Suppressor macrophage treated with lipopolysaccharide for 1 hour (primary cell): ENCODE measurements around the gene GASK1B.

Experiments
- DNase-seq, 3 donors: peaks; one replicate each; pipeline ENCODE4 v3.0.0-alpha.2; 2020 to 2022

Gene GASK1B

GRCh38 chr4:158182736-158183135 lies 9.9 kb upstream of the GASK1B start:
- DNase-seq: no peak

DNA sequence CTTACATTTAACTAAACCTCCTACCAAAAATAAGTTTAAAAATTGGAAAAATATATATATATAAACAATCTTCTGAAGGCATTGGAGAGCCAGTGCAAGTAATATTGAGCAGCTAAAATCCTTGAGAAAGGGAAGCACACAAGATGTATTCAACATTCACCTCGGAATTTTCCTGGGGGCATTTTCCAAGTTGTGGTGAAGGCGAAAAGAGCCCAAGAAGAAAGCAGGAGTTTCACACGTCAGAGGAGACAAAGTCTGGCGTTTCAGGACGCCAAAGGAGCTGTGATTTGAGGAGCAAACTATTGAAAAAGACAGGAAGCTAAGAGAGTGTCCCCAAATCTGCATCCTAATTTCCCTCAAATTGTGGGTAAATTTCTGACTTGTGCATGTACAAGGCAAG lies 9.1 kb upstream of the GASK1B start:
- DNase-seq: no peak

- no peak for DNase-seq
Measured at GRCh38 chr4:158179465-158179864, 6.6 kb upstream of the GASK1B start.

DNA sequence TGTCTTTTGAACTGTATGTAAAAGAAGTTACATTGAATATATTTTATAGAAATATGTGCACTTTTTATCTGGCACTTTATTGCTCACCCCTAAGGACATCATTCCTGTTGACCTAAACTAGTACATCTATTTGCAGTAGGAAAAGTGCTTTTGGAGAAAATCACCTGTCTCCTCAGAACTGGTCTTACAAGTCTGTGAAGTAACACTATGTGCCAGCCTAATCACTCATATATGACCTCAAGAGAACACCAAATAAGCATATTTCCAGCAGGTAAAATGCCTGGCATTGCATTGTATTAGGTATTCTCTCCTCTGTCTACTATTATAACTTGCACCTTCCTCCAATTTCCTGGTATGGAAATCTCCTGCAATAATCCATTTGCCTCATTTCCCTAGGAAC lies 4.0 kb upstream of the GASK1B start:
- DNase-seq: no peak

DNA sequence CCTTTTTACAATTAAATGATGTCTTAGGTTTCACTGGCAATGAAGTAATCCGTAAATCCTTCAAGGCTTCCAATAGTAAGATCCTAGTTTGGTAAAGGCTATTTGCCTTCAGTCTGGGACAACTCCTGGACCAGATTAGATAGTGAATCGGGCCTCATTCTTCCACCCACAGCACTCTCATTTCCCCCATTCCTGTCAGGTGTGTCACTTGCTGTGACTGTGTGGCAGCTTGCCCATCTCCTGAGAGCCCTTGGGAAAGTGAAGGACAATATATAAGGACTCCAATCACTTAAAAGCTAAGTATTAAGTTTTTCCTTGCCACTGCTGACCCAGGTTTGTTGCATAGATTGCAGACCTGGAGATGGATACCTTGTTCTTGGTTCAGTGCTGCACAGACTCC lies 3.3 kb upstream of the GASK1B start:
- no peak for DNase-seq

DNA sequence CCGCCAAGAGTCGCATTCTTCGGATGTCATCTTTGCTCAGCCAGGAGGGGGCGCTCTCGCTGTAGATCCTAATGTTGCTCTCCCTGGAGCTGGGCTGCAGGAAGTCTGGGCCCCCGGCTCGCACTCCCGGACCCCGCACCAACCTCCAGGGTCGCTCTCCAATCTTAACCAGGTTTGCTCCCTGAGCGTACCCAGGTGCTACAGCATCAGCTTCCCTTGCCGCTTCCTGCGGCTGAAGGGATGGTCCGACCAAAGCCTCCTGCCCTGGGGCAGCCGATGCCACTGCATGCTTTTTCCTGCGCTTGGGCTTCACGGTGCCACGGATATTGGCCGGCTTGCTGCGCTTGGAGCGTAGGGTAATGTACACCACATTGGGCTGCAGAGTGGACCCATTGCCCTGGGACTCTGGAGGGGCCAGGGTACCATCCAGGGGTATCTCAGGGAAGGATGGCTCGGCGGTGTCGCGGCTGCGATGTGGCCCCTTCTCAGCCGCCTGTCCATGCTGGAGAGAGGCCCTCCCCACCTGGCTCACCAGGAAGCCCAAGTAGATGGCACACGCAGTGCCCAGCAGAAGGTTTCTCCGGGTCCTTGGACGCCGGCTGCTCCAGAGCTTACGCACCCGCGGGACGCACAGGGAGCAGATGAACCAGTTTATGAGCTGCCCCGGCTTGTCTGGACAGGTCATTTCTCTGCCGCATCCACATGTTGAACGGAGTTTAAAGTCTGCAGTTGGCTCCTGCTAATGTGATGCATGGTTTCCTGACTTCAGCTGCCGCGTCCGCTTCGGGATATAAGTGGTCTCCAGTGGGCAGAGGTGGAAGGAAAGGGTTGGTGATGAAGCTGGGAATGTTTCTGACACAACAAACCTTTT lies 1.9 kb downstream of the GASK1B start:
- peak; percentile 88 to 93 (median 91) for DNase-seq

- DNase-seq: peak; percentile 33 to 49 (median 35)
Measured at GRCh38 chr4:158169931-158170690, 2.7 kb downstream of the GASK1B start.

- peak in 1 of 3 donors; percentile 23 for DNase-seq
Measured at GRCh38 chr4:158169506-158169905, 3.3 kb downstream of the GASK1B start.

- DNase-seq: no peak
Measured at GRCh38 chr4:158168606-158169005, 4.2 kb downstream of the GASK1B start.

GRCh38 chr4:158166701-158167100 lies 6.1 kb downstream of the GASK1B start:
- no peak for DNase-seq

DNA sequence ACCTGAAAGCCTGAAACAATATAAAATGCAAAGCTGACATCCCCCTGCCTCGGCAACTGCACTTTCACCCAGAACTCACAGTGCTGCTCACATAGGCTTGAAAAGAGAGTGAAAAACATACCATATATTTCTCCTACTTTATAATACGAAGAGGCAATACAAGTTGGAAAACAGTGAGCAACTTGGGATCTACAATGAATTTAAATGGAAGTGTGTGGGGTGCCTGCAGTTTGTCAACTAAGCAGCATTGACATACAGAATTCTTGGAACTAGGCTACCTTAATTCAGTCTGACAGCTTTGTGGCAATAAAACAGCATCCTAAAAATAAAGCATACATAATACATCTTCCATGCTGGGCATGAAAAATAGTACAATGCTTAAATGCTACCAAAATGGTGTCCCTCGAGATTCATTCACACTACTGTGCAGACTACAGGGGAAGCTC lies 8.0 kb downstream of the GASK1B start:
- no peak for DNase-seq

DNA sequence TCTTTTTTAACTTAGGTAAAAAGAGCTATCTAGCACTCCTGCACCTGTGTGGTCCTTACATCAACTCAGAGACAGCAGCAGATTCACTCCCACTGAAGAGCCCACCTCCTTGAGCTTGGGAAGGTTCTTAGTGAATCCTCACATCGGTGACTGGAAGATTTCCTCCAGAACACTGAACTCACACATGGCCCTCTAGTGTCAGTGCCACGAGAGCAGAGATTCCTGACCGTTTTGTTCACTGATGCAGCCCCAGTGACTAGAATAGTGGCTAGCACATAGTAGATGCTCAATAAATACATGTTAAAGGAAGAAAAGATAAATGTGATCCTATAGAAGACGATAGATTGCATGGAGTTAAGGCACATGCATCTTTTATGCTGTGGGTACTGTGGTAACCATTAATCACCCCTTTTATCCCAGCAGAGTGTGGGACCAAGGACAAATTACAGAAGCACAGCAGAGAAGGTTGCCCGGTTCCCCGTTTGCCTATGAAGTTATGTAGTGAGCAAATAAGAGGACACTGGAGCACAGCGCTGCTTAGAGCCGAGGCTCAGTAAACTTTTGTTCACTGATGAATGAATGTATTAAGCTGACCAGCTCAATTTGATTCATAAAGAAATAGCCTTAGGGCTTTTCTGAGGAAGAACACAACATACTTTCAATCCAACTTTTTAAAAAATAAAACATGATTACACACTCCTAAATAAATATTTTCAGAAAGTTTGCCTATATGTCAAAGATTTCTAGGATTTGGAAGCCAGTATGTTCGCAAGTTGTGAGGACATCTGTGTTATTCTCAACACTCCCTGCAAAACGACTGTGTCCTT lies 8.7 kb downstream of the GASK1B start:
- peak in 1 of 3 donors; percentile 24 for DNase-seq

DNA sequence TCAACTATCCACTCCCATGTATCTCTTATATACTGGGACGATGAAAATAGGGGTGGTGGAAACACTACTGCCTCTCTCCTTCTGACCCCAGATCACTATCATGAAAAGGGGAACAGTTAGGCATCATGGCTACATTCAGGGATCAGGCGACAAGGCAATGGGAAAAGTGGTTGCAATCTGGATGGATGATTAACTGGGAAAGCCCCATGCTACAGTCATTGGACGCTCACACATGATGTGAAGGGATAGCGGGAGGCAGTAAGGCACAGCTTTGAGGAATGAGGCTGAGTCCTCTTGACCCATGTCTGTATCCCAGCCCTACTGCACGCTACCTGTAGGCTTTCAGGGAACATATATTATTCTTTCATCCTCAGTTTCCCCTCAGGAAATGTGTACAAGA lies 10.2 kb downstream of the GASK1B start:
- DNase-seq: peak; percentile 85 to 92 (median 87)

- DNase-seq: peak; percentile 93 to 99 (median 98)
Measured at GRCh38 chr4:158161551-158162354, 11.1 kb downstream of the GASK1B start.

- DNase-seq: no peak
Measured at GRCh38 chr4:158159718-158160094, 13.1 kb downstream of the GASK1B start.

- DNase-seq: peak; percentile 64 to 73 (median 73)
Measured at GRCh38 chr4:158159054-158159717, 13.6 kb downstream of the GASK1B start.

- no peak for DNase-seq
Measured at GRCh38 chr4:158157412-158157811, 15.4 kb downstream of the GASK1B start.

DNA sequence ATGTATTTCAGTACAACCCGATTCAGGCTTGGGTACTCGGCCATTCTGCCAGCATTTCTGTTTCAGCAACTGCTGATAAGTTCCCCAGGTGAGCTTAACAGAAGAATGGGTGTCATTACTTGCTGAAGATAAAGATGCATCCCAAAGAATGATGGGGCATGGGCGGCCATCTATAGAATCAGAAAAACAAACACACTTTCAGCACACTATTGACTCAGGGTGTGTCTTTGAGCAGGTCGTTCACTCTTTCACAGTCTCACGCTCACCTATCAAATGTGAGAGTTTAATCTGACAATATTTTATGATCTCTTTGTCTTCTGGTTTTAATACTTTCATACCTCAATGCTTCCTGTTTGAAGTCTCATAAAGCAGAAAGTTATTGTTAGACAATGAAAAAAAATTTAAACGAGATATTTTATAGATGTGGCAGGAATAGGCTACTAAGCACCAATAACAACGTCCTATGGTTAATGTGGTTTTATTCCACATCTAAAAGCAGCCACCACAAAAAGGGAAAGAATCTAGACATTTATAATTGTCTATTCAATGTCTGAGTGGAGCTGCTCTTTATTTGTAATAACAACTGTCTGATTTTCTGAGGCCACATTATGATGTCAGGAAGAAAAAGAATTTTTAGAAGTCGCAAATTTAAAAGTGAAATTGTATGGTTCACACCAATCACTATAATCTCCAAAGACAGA lies 17.0 kb downstream of the GASK1B start:
- no peak for DNase-seq

- no peak for DNase-seq
Measured at GRCh38 chr4:158147151-158147550, 25.7 kb downstream of the GASK1B start.

- no peak for DNase-seq
Measured at GRCh38 chr4:158146736-158147135, 26.1 kb downstream of the GASK1B start.

- no peak for DNase-seq
Measured at GRCh38 chr4:158139086-158139485, 33.7 kb downstream of the GASK1B start.
